GM18526 (cell line): Measurements from ENCODE around the gene CRYBG2.

ENCODE experiments used
- POLR2A ChIP-seq: IDR thresholded peaks from 3 replicates; pipeline ENCODE4 v1.6.1; 2011; ENCODE audit not compliant: insufficient read length; ENCODE audit errors: extremely low read depth

The CRYBG2 gene

DNA sequence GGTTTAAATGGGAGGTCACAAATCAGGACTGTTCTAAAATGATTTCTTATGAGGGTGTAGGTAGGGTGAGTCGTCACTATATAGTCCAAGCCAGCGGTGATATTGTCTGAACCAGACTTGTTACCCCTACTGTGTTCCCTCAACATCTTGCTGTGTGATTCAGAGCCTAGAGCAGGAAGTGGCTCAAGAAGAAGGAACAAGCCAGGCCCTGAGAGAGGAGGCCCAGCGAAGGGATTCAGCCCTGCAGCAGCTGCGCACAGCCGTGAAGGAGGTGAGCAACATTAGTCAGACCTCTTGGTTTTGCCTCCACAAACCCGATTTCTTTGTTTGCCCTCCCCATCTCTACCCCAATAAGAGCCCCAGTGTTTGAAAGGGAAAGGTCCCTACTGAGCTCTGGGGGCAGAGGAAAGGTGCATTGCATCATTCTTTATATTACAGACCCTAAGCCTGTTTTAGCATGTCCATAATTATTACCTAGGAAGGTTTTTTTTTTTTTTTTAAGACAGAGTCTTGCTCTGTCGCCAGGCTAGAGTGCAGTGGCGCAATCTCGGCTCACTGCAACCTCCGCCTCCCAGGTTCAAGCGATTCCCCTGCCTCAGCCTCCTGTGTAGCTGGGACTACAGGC, 79.0 kb downstream of the CRYBG2 start:
- TF ChIP-seq POLR2A = no peak
